CD4-positive, CD25-positive, alpha-beta regulatory T cell (primary cell): ENCODE data around the gene KCTD1. TPM values are rescaled to one million over a fixed set of nuclear protein-coding genes. Genes with fewer than 3 reads are reported as not detected.

ENCODE experiments used
- ATAC-seq, 2 donors: fragments of 150-1000 bp; cut with Tn5 transposase; one replicate each; pipeline ENCODE4 v1.10.0; 2021; ENCODE audit warnings: low read depth in 2 of 2, moderate number of reproducible peaks in 2 of 2, moderate library complexity in 1 of 2
- DNase-seq, 3 donors: peaks; one replicate each; pipeline versions ENCODE4 v3.0.0 to v3.0.0-alpha.2; 2012 to 2022; ENCODE audit warnings: mixed read lengths in 1 of 3
- H3K27ac ChIP-seq: one replicate; pipeline ENCODE4 v1.7.0; 2013; ENCODE audit warnings: mild to moderate bottlenecking, low read length; ENCODE audit not compliant: insufficient read depth, poor library complexity, severe bottlenecking
- H3K27me3 ChIP-seq: one replicate; pipeline ENCODE4 v1.7.0; 2013; ENCODE audit warnings: low read length; ENCODE audit not compliant: control insufficient read depth, insufficient read depth
- H3K36me3 ChIP-seq: one replicate; pipeline ENCODE4 v1.7.0; 2013; ENCODE audit warnings: mild to moderate bottlenecking, low read length, moderate library complexity; ENCODE audit not compliant: control insufficient read depth, insufficient read depth
- H3K4me1 ChIP-seq: 2 replicates; pipeline ENCODE4 v1.7.0; 2013; ENCODE audit warnings: mild to moderate bottlenecking, low read length; ENCODE audit not compliant: insufficient read depth, control insufficient read depth, poor library complexity, severe bottlenecking
- H3K4me3 ChIP-seq: one replicate; pipeline ENCODE4 v1.7.0; 2013; ENCODE audit warnings: low read depth, mild to moderate bottlenecking, low read length, moderate library complexity
- H3K9me3 ChIP-seq, 2 experiments: 1 replicate in 1 of 2; 2 replicates in 1 of 2; pipeline ENCODE4 v1.7.0; 2013; ENCODE audit warnings: low read length in 2 of 2, mild to moderate bottlenecking in 1 of 2, moderate library complexity in 1 of 2; ENCODE audit not compliant: control insufficient read depth in 2 of 2
- H3K27ac Mint-ChIP-seq, 3 donors: one replicate each; pipeline ENCODE4 v1.8.0; 2020 to 2022; ENCODE audit warnings: mild to moderate bottlenecking in 3 of 3, mixed read lengths in 3 of 3, moderate library complexity in 2 of 3
- H3K27me3 Mint-ChIP-seq: one replicate; pipeline ENCODE4 v1.8.0; 2022; ENCODE audit warnings: mild to moderate bottlenecking, mixed read lengths
- H3K36me3 Mint-ChIP-seq: one replicate; pipeline ENCODE4 v1.8.0; 2020; ENCODE audit warnings: mixed read lengths
- H3K4me1 Mint-ChIP-seq, 4 donors: one replicate each; pipeline ENCODE4 v1.8.0; 2020 to 2022; ENCODE audit warnings: mixed read lengths in 4 of 4, mild to moderate bottlenecking in 1 of 4
- H3K4me3 Mint-ChIP-seq, 4 donors: one replicate each; pipeline ENCODE4 v1.8.0; 2020 to 2022; ENCODE audit warnings: mild to moderate bottlenecking in 4 of 4, mixed read lengths in 4 of 4, moderate library complexity in 3 of 4
- H3K9me3 Mint-ChIP-seq, 7 donors: one replicate each; pipeline ENCODE4 v1.8.0; 2020 to 2022; ENCODE audit warnings: mixed read lengths in 7 of 7, mild to moderate bottlenecking in 3 of 7, moderate library complexity in 2 of 7
- polyA plus RNA-seq, 4 donors: library from polyadenylated mRNA; unstranded; fragments of 300-500 nt; fragmentation: Illumina TruSeq; gene quantifications; one replicate each; pipeline ENCODE4 v1.2.3, GENCODE V29; 2021
- total RNA-seq: library from RNA; stranded (reverse); gene quantifications from one replicate; pipeline ENCODE4 v1.2.3, GENCODE V29; 2022

KCTD1 gene
- total and polyA plus RNA-seq, 5 donors from 2014 or later, result 0.14 to 2.0 (median 0.26) TPM; not detected in 2

DNA sequence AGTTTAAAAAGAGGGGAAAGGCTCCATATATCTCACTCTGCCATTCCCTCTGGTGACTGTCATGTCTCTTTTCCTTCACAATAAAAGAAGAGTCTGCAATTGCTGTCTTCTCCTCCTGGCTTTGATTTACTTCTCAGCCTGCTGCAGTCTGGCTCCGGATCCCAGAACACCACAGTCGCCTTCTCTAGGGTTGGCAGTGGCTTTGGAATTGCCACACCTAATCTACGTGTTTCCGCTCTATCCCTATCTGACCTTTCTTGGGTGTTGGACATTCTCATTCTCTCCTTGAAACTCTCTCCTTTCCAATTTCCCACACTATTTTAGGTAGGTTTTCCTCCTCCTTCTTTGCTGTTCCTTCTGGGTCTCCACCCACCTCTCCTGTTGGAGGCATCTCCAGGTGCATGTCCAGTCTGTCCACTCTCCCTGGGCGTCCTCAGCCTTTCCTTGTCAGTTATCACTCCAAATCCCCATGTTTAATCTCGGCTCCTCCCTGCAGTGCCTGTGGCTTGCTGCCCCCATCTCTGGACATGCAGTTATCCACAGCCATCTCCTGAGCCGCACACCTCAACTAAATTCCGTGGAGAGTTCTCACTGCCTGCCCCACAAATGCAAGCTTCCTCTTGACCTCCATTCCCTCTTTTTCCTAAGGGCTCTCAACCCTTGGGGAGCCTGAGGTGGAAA, 112.8 kb downstream of the KCTD1 start:
- H3K27me3 ChIP-seq, result no peaks in the 10 kb centered on the region
- no peaks in the 10 kb centered on the region for H3K4me1 ChIP-seq
- DNase-seq (no peak), ATAC-seq (no peak)
- Mint-ChIP-seq H3K4me3 (no peak overlapping the region), H3K27ac (no peak overlapping the region), H3K9me3 (peaks cover 0 to 1% (median 0%) of the 10 kb centered on the region in 7 donors), H3K4me1 (no peaks in the 10 kb centered on the region), H3K27me3 (peaks cover 4% of the 10 kb centered on the region), H3K36me3 (no peaks in the 10 kb centered on the region)
- H3K4me3 ChIP-seq, result no peak overlapping the region
- no peaks in the 10 kb centered on the region for H3K9me3 ChIP-seq
- no peak overlapping the region for H3K27ac ChIP-seq
- no peaks in the 10 kb centered on the region for H3K36me3 ChIP-seq

DNA sequence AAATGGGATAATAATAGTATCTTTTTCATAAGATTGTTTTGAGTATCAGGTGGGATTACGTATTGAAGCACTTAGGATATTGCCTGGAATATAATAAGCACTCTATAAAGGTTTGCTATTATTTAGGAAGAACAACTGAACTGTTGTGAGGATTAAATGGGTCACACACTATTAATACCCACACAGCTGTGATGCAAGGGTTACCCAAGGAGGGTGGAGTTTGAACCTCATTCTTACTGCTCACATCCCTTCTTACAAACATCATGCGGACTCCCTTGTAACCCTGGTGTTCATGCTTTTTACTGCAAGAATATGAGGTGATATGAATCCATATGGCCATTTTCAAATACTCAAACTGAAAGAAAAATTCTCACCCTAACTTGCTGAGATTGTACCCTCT, 113.5 kb downstream of the KCTD1 start:
- H3K36me3 Mint-ChIP-seq, result no peaks in the 10 kb centered on the region
- Histone ChIP-seq H3K27ac (no peak overlapping the region), H3K4me3 (no peak overlapping the region), H3K36me3 (no peaks in the 10 kb centered on the region), H3K27me3 (no peaks in the 10 kb centered on the region), H3K4me1 (no peaks in the 10 kb centered on the region), H3K9me3 (no peaks in the 10 kb centered on the region)
- H3K4me3 Mint-ChIP-seq, result no peak overlapping the region
- H3K9me3 Mint-ChIP-seq, result peaks cover 0 to 2% (median 0%) of the 10 kb centered on the region in 7 donors
- ATAC-seq (no peak), DNase-seq (no peak)
- H3K4me1 Mint-ChIP-seq, result no peaks in the 10 kb centered on the region
- H3K27ac Mint-ChIP-seq, result no peak overlapping the region
- H3K27me3 Mint-ChIP-seq, result peaks cover 4% of the 10 kb centered on the region

DNA sequence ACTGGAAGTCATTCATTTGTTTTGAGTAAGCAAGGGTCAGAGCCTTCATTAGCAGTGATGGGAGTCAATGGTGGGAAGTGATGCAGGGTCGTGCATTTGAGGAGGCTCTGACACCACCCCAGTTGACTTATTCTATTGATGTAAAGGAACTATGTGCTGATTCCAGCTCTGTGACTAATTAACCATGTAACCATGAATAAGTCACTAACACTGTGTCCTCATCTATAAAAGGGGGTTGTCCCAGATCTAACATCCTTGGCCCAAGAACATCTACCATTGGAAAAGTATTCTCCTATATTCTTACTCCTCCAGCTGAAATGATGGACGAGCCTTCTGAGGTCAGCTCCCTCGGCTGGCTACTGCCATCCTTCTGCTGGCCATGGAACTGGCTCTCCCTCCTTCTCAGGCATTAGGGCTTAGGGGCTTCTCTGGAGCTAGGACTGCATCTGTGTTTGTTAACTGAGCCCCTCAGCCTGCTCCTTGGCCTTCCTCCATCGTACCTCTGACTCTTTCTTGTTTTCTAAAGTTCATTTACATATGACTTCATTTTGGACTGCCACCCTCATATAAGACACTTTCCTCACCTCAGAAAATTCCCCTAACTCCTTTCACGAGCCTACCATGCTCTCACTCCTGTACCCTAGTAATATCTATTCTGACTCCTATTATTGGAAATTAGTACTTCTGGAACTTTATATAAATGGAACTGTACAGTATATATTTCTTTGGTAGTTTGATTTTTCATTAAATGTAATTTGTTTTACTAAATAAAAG, 115.5 kb downstream of the KCTD1 start:
- Histone ChIP-seq H3K9me3 (no peaks in the 10 kb centered on the region), H3K27ac (no peak overlapping the region), H3K27me3 (no peaks in the 10 kb centered on the region), H3K4me1 (no peaks in the 10 kb centered on the region), H3K4me3 (no peak overlapping the region), H3K36me3 (no peaks in the 10 kb centered on the region)
- Mint-ChIP-seq H3K36me3 (no peaks in the 10 kb centered on the region), H3K27me3 (peaks cover 4% of the 10 kb centered on the region), H3K9me3 (peaks cover 0 to 2% (median 0%) of the 10 kb centered on the region in 7 donors), H3K4me3 (no peak overlapping the region), H3K4me1 (no peaks in the 10 kb centered on the region), H3K27ac (no peak overlapping the region)
- DNase-seq, result no peak
- no peak for ATAC-seq

DNA sequence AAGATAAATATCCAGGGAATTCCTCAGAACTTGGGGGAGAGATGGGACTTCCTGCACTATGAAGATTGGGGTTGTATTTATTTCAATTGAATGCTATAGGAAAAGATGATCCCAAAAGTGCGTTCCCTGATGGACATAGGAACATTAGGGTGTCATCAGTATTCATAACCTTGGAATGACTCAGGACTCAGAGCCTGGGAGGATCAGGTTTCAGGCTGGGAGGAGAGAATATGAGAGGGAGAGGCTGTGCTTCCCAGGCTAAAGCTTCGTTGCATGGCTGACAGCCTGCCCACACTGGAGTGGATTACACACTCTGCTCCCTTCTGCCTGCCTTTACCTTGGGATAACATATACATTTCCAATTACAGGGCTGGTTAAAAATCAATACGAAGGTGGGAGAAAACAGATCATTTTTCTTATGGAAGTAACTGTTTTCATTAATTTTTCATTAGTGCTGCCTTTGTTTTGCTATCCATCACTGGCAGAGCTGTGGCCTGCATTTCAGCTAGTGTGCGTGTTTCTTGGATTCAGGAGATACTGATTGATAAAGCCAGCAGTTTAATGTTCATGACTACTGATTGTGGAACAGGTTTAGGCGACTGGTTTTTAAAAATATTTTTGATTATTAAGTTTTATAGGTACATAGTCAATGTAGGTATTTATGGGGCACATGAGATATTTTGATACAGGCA, 118.7 kb downstream of the KCTD1 start:
- no peaks in the 10 kb centered on the region for H3K27me3 Mint-ChIP-seq
- no peak overlapping the region for H3K4me3 Mint-ChIP-seq
- Histone ChIP-seq H3K27ac (no peak overlapping the region), H3K36me3 (no peaks in the 10 kb centered on the region), H3K9me3 (no peaks in the 10 kb centered on the region), H3K27me3 (no peaks in the 10 kb centered on the region), H3K4me3 (no peak overlapping the region), H3K4me1 (no peaks in the 10 kb centered on the region)
- peaks cover 0 to 3% (median 0%) of the 10 kb centered on the region in 7 donors for H3K9me3 Mint-ChIP-seq
- H3K36me3 Mint-ChIP-seq, result no peaks in the 10 kb centered on the region
- ATAC-seq, result no peak
- DNase-seq, result no peak
- H3K27ac Mint-ChIP-seq, result no peak overlapping the region
- no peaks in the 10 kb centered on the region for H3K4me1 Mint-ChIP-seq

DNA sequence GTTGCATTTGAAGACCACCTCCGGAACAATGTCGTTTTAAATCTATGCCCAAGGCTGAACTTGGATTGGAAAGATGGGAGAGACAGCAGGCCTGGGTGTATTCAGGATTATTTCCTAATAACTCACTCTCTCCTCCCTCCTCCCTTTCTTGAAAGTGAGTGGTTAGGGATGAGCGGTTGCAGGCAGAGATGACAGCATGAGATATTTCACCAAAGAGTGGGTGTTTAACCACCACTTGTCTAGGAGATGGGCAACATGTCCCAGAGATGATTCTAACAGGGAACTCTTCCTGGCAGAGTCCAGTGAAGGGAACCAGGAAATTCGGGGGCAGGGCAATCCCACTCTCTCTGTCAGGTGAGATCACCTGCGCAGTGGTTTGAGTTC, 123.2 kb downstream of the KCTD1 start:
- DNase-seq (no peak), ATAC-seq (no peak)
- H3K36me3 Mint-ChIP-seq, result no peaks in the 10 kb centered on the region
- H3K4me3 Mint-ChIP-seq, result no peak overlapping the region
- H3K4me1 ChIP-seq, result no peaks in the 10 kb centered on the region
- no peak overlapping the region for H3K27ac Mint-ChIP-seq
- no peaks in the 10 kb centered on the region for H3K4me1 Mint-ChIP-seq
- no peaks in the 10 kb centered on the region for H3K36me3 ChIP-seq
- H3K27me3 ChIP-seq, result no peaks in the 10 kb centered on the region
- H3K9me3 ChIP-seq, result no peaks in the 10 kb centered on the region
- no peak overlapping the region for H3K4me3 ChIP-seq
- peaks cover 0 to 2% (median 0%) of the 10 kb centered on the region in 7 donors for H3K9me3 Mint-ChIP-seq
- H3K27ac ChIP-seq, result no peak overlapping the region
- no peaks in the 10 kb centered on the region for H3K27me3 Mint-ChIP-seq

DNA sequence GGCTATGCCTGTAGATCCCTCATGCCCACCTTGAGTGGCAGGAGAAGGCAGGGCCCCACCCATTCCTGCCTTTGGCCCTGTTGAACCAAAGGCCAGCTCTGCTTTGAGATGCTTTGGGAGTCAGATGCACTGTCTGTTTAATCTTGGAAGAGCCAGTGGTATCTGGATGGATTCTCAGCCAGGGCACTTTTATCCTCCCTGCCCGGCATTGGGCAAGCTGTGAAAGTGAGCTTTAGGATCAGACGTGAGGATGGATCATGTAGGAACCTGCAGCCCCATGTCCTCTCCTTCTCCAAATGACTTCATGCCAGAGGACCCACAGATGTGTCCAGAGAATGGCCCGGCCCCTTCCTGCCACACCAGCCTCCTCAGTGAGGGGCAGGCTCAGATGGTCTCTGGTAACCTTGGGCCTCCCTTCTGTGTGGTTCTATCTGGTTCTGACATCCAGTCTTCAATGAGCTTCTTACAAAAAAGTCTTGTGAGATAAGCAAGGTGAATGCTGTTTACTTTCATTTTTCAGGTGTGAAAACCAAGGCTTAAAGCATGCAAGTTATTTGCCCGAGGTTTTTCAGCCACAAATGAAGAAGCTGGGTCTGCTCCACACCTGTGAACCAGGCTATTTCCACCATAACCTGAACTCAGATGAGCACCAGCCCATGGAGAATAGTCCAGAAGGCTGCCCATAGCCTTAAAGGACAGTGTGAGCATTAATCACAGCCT, 123.8 kb downstream of the KCTD1 start:
- Mint-ChIP-seq H3K27ac (no peak overlapping the region), H3K27me3 (no peaks in the 10 kb centered on the region), H3K36me3 (no peaks in the 10 kb centered on the region), H3K4me3 (no peak overlapping the region), H3K9me3 (peaks cover 0 to 2% (median 0%) of the 10 kb centered on the region in 7 donors), H3K4me1 (no peaks in the 10 kb centered on the region)
- Histone ChIP-seq H3K27me3 (no peaks in the 10 kb centered on the region), H3K4me3 (no peak overlapping the region), H3K27ac (no peak overlapping the region), H3K36me3 (no peaks in the 10 kb centered on the region), H3K9me3 (no peaks in the 10 kb centered on the region), H3K4me1 (no peaks in the 10 kb centered on the region)
- no peak for DNase-seq
- no peak for ATAC-seq

DNA sequence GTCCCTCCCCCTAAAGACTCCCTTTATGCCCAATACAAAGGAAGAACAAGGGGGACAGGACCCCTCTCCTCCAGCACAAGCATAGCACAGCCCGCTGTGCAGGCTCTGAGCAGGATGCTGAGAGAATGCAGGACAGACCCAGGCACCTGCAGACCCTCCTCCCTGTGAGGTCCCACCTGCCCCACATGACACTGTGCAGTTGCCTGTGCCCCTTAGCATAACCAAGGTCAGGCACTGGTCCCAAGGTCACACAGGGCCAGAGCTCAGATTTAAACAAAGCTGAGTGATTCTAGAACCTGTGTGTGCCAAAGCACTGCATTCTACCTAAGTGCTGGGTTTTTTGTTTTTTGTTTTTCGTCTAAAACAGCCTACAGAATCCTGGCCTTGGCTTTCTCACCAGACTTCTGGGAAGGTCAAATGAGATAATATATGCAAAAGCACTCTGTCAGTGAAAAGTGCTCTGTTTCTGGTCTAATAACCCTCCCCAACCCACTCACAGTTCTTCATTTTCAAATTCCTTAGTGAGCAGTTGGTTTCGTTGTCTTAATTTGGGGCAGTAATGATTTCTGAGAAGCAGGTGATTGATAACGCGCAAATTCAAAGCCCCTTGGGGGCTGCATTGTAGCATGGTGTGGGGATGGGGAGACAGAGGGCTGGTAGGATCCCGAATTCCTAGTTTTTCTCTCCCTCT, 125.7 kb downstream of the KCTD1 start:
- no peak for DNase-seq
- Histone ChIP-seq H3K4me3 (no peak overlapping the region), H3K4me1 (no peaks in the 10 kb centered on the region), H3K27ac (no peak overlapping the region), H3K9me3 (no peaks in the 10 kb centered on the region), H3K27me3 (no peaks in the 10 kb centered on the region), H3K36me3 (no peaks in the 10 kb centered on the region)
- Mint-ChIP-seq H3K4me1 (no peaks in the 10 kb centered on the region), H3K36me3 (no peaks in the 10 kb centered on the region), H3K4me3 (no peak overlapping the region), H3K9me3 (peaks cover 0 to 2% (median 0%) of the 10 kb centered on the region in 7 donors), H3K27me3 (no peaks in the 10 kb centered on the region), H3K27ac (no peak overlapping the region)
- ATAC-seq, result no peak
